Measurements from ENCODE around the gene FAM222B. TPM values are rescaled to one million over a fixed set of nuclear protein-coding genes. Genes with fewer than 3 reads are reported as not detected.

FAM222B gene
- total and polyA plus RNA-seq, 9 of the 15 experiments (the other 6 are each of a cell fraction or from before 2014, with no cell fraction given), result 4.0 to 34.6 (median 7.5) TPM

GRCh38 chr17:28812091-28812747 lies 30.4 kb downstream of the FAM222B start (continued):
- TF ChIP-seq, protein P1, sequence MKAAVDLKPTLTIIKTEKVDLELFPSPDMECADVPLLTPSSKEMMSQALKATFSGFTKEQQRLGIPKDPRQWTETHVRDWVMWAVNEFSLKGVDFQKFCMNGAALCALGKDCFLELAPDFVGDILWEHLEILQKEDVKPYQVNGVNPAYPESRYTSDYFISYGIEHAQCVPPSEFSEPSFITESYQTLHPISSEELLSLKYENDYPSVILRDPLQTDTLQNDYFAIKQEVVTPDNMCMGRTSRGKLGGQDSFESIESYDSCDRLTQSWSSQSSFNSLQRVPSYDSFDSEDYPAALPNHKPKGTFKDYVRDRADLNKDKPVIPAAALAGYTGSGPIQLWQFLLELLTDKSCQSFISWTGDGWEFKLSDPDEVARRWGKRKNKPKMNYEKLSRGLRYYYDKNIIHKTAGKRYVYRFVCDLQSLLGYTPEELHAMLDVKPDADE (conservative IDR thresholded peaks at IDR 0.05; ENCODE audit: control insufficient read depth, low read depth, low read length), result peak; percentile 53; the same call in 1 of the 2 replicates
- TF ChIP-seq ELF1 (tag; IDR thresholded peaks at IDR 0.05) (peak; percentile 57), SIN3A (IDR thresholded peaks at IDR 0.05; ENCODE audit: borderline replicate concordance in 2 of 2, control insufficient read depth in 1 of 2, low read depth in 2 of 2, low read length in 2 of 2) (peak; percentile 20 to 62; a peak in 3 of 4 replicates), RBFOX2 (IDR thresholded peaks at IDR 0.05; ENCODE audit: low read depth, low read length) (peak; percentile 72), ZBTB7A (IDR thresholded peaks at IDR 0.05; ENCODE audit: borderline replicate concordance, control insufficient read depth, low read depth, low read length) (peak; percentile 65), E2F6 (IDR thresholded peaks at IDR 0.05; ENCODE audit: borderline replicate concordance in 1 of 2, extremely low read depth in 1 of 2, insufficient read depth in 1 of 2, insufficient read length in 1 of 2, low read depth in 1 of 2, low read length in 1 of 2, poor library complexity in 1 of 2, severe bottlenecking in 1 of 2) (peak in 1 of 2 experiments; percentile 32), MBD2 (IDR thresholded peaks at IDR 0.05; ENCODE audit: borderline replicate concordance, low read depth) (peak; percentile 98), WHSC1 (IDR thresholded peaks at IDR 0.05; ENCODE audit: low read length) (no peak), NFRKB (IDR thresholded peaks at IDR 0.05; ENCODE audit: low read depth) (peak; percentile 14; the same call in 1 of the 2 replicates), ZNF740 (CRISPR knock-in tag; IDR thresholded peaks at IDR 0.05) (peak; percentile 94), ZNF740 (tag; IDR thresholded peaks at IDR 0.05) (no peak), KDM2B (CRISPR knock-in tag; IDR thresholded peaks at IDR 0.05) (no peak), ATF1 (CRISPR knock-in tag; IDR thresholded peaks at IDR 0.05) (no peak), ATF1 (tag; IDR thresholded peaks at IDR 0.05) (peak; percentile 83), NEUROD1 (IDR thresholded peaks at IDR 0.05; ENCODE audit: borderline replicate concordance, low read depth, low read length, partially characterized antibody) (peak; percentile 93)

Measured in K562 (cell line).